ENCODE measurements around the gene ZNF367.

DNA sequence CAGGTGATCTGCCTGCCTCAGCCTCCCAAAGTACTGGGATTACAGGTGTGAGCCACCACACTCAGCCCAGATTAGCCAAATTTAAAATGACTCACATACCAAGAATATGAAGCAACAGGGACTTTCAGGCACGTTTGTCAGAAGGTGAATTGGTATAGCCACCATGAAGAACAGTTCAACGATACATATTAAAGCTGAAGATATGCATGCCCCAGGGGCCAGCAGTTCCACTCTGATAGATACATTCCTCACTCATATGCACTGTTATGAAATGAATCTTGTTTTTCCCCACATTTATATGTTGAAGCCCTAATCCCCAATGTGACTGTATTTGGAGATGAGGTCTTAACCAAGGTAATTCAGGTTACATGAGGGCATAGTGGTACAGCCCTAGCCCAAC, 57.2 kb downstream of the ZNF367 start:
- TF ChIP-seq, protein P1, sequence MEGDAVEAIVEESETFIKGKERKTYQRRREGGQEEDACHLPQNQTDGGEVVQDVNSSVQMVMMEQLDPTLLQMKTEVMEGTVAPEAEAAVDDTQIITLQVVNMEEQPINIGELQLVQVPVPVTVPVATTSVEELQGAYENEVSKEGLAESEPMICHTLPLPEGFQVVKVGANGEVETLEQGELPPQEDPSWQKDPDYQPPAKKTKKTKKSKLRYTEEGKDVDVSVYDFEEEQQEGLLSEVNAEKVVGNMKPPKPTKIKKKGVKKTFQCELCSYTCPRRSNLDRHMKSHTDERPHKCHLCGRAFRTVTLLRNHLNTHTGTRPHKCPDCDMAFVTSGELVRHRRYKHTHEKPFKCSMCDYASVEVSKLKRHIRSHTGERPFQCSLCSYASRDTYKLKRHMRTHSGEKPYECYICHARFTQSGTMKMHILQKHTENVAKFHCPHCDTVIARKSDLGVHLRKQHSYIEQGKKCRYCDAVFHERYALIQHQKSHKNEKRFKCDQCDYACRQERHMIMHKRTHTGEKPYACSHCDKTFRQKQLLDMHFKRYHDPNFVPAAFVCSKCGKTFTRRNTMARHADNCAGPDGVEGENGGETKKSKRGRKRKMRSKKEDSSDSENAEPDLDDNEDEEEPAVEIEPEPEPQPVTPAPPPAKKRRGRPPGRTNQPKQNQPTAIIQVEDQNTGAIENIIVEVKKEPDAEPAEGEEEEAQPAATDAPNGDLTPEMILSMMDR (conservative IDR thresholded peaks at IDR 0.05; ENCODE audit: low read depth, low read length): no peak
- TF ChIP-seq RAD21 (IDR thresholded peaks at IDR 0.05; ENCODE audit: low read length) (no peak), POLR2A (IDR thresholded peaks at IDR 0.05; ENCODE audit: low read depth, low read length) (no peak)

All from IMR-90 (cell line).